ENCODE data around the gene PTMS.

GRCh38 chr12:6788972-6789924, 23.1 kb downstream of the PTMS start, which contains the start of gene CD4:
- TF ChIP-seq POLR2AphosphoS5 (IDR thresholded peaks at IDR 0.05; ENCODE audit: low read depth) (peak; percentile 92), CTCF (IDR thresholded peaks at IDR 0.05; ENCODE audit: insufficient read depth, low read length) (no peak)
